AG04449 (cell line): Measurements from ENCODE around the gene AXIN2.

Source experiments
- CTCF ChIA-PET: fragments of 350-600 bp; formaldehyde crosslinking; extraction: SDS; loops from one replicate; lab custom pipeline; 2021; ENCODE audit warnings: antibody characterized with exemption; lab: Yijun Ruan, JAX
- POLR2A ChIA-PET: fragments of 400-600, 350-600 bp; formaldehyde crosslinking; extraction: SDS; loops from one replicate; lab custom pipeline; 2020; ENCODE audit warnings: antibody characterized with exemption, inconsistent platforms; lab: Yijun Ruan, JAX
- DNase-seq: peaks from one replicate; pipeline ENCODE4 v3.0.0-alpha.2; 2010; ENCODE audit warnings: low read depth, low spot score
- H3K4me3 ChIP-seq: 2 replicates; pipeline ENCODE4 v1.5.1; 2011; ENCODE audit warnings: low read depth, mild to moderate bottlenecking, control low read depth, low read length
- TF ChIP-seq, protein P1 (sequence below): IDR thresholded peaks from one replicate; pipeline ENCODE4 v1.5.1; 2011; ENCODE audit warnings: mild to moderate bottlenecking, moderate library complexity, low read length, control low read depth, inconsistent platforms; ENCODE audit not compliant: insufficient read depth; ENCODE audit errors: missing control alignments

AXIN2 gene

DNA sequence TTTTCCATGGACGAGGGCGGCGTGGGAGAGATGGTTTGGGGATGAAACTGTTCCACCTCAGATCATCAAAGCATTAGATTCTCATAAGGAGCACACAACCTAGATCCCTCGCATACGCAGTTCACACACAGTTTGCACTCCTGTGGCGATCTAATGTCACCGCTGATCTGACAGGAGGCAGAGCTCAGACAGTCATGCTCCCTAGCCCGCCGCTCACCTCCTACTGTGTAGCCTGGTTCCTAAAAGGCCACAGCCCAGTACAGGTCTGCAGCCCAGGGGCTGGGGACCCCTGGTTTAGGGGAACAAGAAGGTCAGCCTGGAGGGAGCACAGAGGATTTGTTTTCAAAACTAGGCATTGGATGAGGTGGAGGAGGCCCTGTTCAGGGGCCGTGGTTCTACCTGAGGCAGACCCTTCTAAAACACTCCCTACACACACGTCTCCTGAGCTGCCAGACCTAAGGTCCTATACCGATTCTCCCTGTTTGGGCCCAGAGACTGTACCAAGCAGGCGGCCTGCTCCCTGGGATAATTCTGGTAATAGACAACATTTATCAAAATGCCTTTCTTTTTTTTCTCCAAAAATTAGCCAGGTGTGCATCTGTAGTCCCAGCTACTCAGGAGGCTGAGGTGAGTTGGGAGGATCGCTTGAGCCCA, 38.6 kb downstream of the AXIN2 start:
- H3K4me3 ChIP-seq = no peak overlapping the region
- ChIA-PET POLR2A (no interaction called here), CTCF (interaction anchor here (0.7 kb wide), 1 partner anchor 35 kb away, joined by 3 read pairs; no protein-coding TSS in a partner anchor)
- TF ChIP-seq, protein P1, sequence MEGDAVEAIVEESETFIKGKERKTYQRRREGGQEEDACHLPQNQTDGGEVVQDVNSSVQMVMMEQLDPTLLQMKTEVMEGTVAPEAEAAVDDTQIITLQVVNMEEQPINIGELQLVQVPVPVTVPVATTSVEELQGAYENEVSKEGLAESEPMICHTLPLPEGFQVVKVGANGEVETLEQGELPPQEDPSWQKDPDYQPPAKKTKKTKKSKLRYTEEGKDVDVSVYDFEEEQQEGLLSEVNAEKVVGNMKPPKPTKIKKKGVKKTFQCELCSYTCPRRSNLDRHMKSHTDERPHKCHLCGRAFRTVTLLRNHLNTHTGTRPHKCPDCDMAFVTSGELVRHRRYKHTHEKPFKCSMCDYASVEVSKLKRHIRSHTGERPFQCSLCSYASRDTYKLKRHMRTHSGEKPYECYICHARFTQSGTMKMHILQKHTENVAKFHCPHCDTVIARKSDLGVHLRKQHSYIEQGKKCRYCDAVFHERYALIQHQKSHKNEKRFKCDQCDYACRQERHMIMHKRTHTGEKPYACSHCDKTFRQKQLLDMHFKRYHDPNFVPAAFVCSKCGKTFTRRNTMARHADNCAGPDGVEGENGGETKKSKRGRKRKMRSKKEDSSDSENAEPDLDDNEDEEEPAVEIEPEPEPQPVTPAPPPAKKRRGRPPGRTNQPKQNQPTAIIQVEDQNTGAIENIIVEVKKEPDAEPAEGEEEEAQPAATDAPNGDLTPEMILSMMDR = no peak
- no peak for DNase-seq

DNA sequence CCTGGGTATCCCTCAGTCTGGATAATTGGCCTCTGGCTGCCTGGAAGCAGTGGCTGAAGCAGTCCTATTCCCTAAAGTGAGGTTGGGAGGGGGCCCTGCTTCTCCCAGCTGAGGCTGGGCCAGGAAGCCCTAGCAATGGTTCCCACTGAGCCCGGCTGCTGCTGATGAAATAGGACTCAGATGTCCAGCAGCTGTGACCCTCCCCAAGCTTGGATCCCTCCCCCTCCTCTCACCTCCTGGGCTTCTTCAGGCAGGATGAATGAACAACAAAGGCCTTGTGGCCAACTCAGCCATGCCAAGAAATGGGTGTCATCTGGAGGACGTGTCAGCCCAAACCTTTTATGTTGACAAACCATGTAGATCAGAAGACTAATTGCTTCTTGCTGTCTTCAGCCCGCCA, 42.0 kb downstream of the AXIN2 start:
- H3K4me3 ChIP-seq = no peak overlapping the region
- no peak for DNase-seq
- CTCF ChIA-PET = interaction anchor here (1.2 kb wide), 1 partner anchor 36 kb away, joined by 3 read pairs; no protein-coding TSS in a partner anchor
- TF ChIP-seq, protein P1 = no peak
- POLR2A ChIA-PET = no interaction called here

DNA sequence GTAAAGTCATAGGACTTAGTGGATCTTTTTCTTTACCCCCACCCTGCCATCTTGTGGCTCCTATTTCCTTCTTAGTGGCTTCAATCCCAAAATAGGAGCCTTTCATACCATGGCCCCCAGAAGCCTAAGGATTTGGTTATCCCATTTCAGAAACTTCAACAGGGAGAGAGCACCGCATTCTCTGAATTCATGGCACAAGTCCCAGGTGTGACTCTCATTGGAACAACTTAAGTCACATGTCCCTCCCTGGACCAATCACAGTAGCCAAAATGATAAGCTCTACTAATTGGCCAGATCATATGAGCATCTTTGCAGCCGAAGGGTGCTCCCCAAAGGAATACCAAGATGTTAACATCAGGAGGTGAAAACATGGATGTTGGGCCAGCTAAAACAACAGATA, 43.2 kb downstream of the AXIN2 start:
- TF ChIP-seq, protein P1 = no peak
- H3K4me3 ChIP-seq = no peak overlapping the region
- ChIA-PET POLR2A (no interaction called here), CTCF (interaction anchor here (1.2 kb wide), 1 partner anchor 37 kb away, joined by 3 read pairs; no protein-coding TSS in a partner anchor)
- no peak for DNase-seq

DNA sequence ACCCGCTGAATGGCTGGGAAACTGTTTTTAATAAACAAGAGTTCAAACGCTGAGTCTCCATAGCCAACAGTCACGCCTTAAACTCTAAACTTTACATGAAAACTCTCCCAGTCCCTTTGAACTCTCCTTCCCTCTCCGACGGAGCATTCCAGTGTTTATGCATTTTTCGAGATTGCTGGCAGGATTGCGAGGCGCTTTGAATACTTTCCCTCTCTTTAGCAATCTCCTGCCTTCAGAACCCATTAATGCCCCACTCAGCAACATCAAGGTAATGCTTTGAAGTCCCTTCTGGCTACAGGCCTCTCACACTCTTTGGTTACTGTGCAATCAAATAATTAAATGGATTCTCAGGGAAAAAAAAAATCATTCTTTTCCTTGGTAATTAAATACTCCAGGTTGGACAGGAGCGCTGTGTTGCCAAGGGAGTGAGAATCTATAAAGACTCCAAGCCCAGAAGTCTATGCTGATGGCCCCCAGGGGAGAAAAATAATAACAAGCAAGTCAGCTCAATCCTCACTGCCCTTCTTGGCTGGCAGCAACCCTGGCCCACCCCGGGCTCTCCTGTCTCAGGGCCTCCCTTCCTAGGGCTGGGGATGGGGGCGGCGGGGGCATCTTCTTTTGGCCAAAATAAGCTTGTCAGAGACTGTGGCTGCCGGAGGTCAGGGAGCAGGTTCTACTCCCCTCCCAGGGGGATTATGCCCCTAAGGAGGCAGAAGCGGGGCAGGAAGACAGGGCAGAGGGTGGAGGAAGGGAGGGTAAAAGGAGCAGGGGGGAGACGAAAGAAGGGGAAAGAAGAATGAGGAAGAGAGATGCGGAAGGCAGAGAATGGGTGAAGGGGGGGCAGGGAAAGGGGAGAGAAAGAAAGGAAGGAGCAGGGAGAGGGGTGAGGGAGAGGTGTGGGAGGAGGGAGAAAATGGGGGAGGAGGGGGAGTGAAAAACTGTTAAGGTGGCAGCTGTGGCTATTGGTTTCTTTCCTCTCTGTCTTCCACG, 45.2 kb downstream of the AXIN2 start:
- no peak for DNase-seq
- CTCF ChIA-PET = interaction anchor here (1.0 kb wide), 1 partner anchor 40 kb away, joined by 3 read pairs; no protein-coding TSS in a partner anchor
- TF ChIP-seq, protein P1 = no peak
- POLR2A ChIA-PET = no interaction called here
- H3K4me3 ChIP-seq = no peak overlapping the region

DNA sequence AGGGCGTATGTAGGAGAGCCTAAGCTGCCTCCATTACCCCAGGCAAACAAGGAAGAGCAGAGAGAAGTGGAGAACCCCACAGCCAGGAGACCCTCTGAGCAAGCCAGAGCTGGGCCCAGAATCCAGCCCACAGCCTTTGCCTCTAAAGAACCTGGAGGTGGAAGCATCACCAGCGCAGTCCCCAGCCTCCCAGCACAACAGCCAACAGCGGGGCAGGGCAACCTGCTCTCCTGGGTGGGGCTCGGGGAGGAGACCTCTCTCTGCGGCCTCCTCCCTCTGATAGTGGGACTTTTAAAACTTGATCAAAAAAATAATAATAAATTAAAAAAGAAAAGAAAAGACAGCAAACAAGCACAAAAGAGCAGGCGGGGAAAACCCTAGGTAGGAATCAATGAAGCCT, 45.9 kb downstream of the AXIN2 start:
- ChIA-PET POLR2A (no interaction called here), CTCF (interaction anchor here (1.3 kb wide), 1 partner anchor 40 kb away, joined by 3 read pairs; no protein-coding TSS in a partner anchor)
- no peak overlapping the region for H3K4me3 ChIP-seq
- TF ChIP-seq, protein P1 = no peak
- no peak for DNase-seq
